Keratinocyte (primary cell): ENCODE data around the gene RALGPS1. TPM values are rescaled to one million over a fixed set of nuclear protein-coding genes. Genes with fewer than 3 reads are reported as not detected.

Experiments
- DNase-seq: peaks from one replicate; pipeline ENCODE4 v3.0.0-alpha.2; 2011; ENCODE audit warnings: low read depth, missing footprints, low spot score
- FAIRE-seq: peaks from 2 replicates; lab custom pipeline; 2011; peaks lifted over from hg19 to GRCh38; lab: Jason Lieb, UNC
- H2AFZ ChIP-seq: 2 replicates; pipeline ENCODE4 v1.6.0; 2012; ENCODE audit warnings: low read length, control low read depth, inconsistent platforms; ENCODE audit not compliant: control insufficient read depth
- H3K27ac ChIP-seq: 2 replicates; pipeline ENCODE4 v1.5.1; 2011; ENCODE audit warnings: low read length; ENCODE audit not compliant: control insufficient read depth, insufficient read depth
- H3K27me3 ChIP-seq: 3 replicates; pipeline ENCODE4 v1.6.0; 2011; ENCODE audit warnings: low read length; ENCODE audit not compliant: control insufficient read depth, insufficient read depth; ENCODE audit errors: extremely low read depth
- H3K36me3 ChIP-seq, 2 experiments: 2 replicates in 1 of 2; 3 replicates in 1 of 2; pipeline ENCODE4 v1.5.1; 2011; ENCODE audit warnings: low read length in 2 of 2, mild to moderate bottlenecking in 1 of 2; ENCODE audit not compliant: control insufficient read depth in 2 of 2, insufficient read depth in 2 of 2; ENCODE audit errors: extremely low read depth in 1 of 2
- H3K4me1 ChIP-seq: 3 replicates; pipeline ENCODE4 v1.5.1; 2011; ENCODE audit warnings: low read length; ENCODE audit not compliant: control insufficient read depth, insufficient read depth; ENCODE audit errors: extremely low read depth
- H3K4me2 ChIP-seq: 3 replicates; pipeline ENCODE4 v1.6.0; 2011; ENCODE audit warnings: low read depth, low read length; ENCODE audit not compliant: control insufficient read depth, insufficient read depth; ENCODE audit errors: extremely low read depth
- H3K4me3 ChIP-seq, 3 experiments: fragments of 200-600 bp in 1 of 3; sonication (generic) in 1 of 3; 2 replicates in 2 of 3; 3 replicates in 1 of 3; pipeline ENCODE4 v1.5.1; 2011 to 2016; ENCODE audit warnings: low read length in 3 of 3, mild to moderate bottlenecking in 3 of 3, control low read depth in 2 of 3, inconsistent platforms in 1 of 3, low read depth in 1 of 3, mixed read lengths in 1 of 3, mixed run types in 1 of 3, moderate library complexity in 1 of 3; ENCODE audit not compliant: control insufficient read depth in 2 of 3, insufficient read depth in 2 of 3; ENCODE audit errors: extremely low read depth in 1 of 3
- H3K79me2 ChIP-seq: 2 replicates; pipeline ENCODE4 v1.6.0; 2012; ENCODE audit warnings: low read length; ENCODE audit not compliant: control insufficient read depth, insufficient read depth
- H3K9ac ChIP-seq: 3 replicates; pipeline ENCODE4 v1.6.0; 2011; ENCODE audit warnings: low read length; ENCODE audit not compliant: control insufficient read depth, insufficient read depth; ENCODE audit errors: extremely low read depth
- H3K9me1 ChIP-seq: 3 replicates; pipeline ENCODE4 v1.6.0; 2011; ENCODE audit warnings: low read length; ENCODE audit not compliant: control insufficient read depth, insufficient read depth; ENCODE audit errors: extremely low read depth
- H3K9me3 ChIP-seq: 2 replicates; pipeline ENCODE4 v1.5.1; 2012; ENCODE audit warnings: low read depth, low read length; ENCODE audit not compliant: control insufficient read depth
- H4K20me1 ChIP-seq: 3 replicates; pipeline ENCODE4 v1.6.0; 2011; ENCODE audit warnings: low read length; ENCODE audit not compliant: control insufficient read depth, insufficient read depth; ENCODE audit errors: extremely low read depth
- EZH2 ChIP-seq: IDR thresholded peaks from one replicate; pipeline ENCODE4 v1.6.1; 2012; ENCODE audit warnings: inconsistent platforms, mild to moderate bottlenecking, low read length, moderate library complexity
- dilution Hi-C: fragments of 300-500 bp; cut with MboI; formaldehyde crosslinking; loops from one replicate; pipeline ENCODE4 v1.7.0; 2020; ENCODE audit warnings: low sequenced_read_pairs; ENCODE audit not compliant: extremely low pct_ligation_motif_present
- polyA plus RNA-seq, 5 experiments: library from polyadenylated mRNA; depleted of rRNA in 3 of 5; stranded (reverse) in 3 of 5; stranded (forward) in 1 of 5; unstranded in 1 of 5; fragments of >200 nt; gene quantifications; 1 replicate in 1 of 5; 2 replicates in 3 of 5; 3 replicates in 1 of 5; pipeline versions ENCODE4 v1.2.1 to v1.2.3, GENCODE V29; 2011 to 2012; ENCODE audit warnings: missing spikeins in 2 of 5, low read depth in 1 of 5, low replicate concordance in 1 of 5
- TF ChIP-seq, protein P1 (sequence below), 3 experiments: IDR thresholded peaks in 1 of 3; conservative IDR thresholded peaks in 1 of 3; optimal IDR thresholded peaks in 1 of 3; 2 replicates in 2 of 3; 3 replicates in 1 of 3; pipeline versions ENCODE3 to v1.5.1; 2011; ENCODE audit warnings: low read length in 3 of 3, mild to moderate bottlenecking in 3 of 3, moderate library complexity in 2 of 3, control low read depth in 1 of 3, inconsistent platforms in 1 of 3; ENCODE audit not compliant: insufficient read depth in 2 of 3; ENCODE audit errors: extremely low read depth in 1 of 3

Gene RALGPS1
- polyA plus RNA-seq, 1 donor (not counting 4 experiments of a cell fraction or from before 2014, with no cell fraction given), result 0.56 TPM

DNA sequence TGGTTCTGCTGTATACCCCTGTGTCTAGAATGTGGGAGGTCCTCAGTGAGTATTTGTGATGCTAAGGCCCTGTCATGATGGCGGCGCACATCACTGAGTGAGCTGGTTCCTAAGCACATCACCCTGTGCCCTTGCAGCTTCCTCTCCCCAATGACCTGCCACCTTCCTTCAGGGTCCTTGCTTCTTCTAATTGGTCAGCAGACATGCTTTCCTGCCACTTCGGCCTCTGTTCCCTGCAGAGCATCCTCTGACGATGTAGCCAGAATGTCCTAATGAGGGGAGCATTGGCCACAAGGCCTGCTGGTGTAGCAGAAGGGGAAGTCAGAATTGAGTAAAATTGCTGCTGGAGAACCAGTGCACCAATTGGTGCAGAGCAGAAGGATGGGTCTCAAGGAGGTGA lies 238.9 kb downstream of the RALGPS1 start:
- FAIRE-seq (no peak), DNase-seq (no peak)
- dilution Hi-C loops, result no loop called here
- Histone ChIP-seq H3K9me1 (no peaks in the 10 kb centered on the region), H3K9ac (no peak overlapping the region), H4K20me1 (no peaks in the 10 kb centered on the region), H3K4me3 (no peak overlapping the region), H2AFZ (no peak overlapping the region), H3K27ac (no peak overlapping the region), H3K4me2 (no peak overlapping the region), H3K27me3 (peaks cover 2% of the 10 kb centered on the region), H3K9me3 (no peaks in the 10 kb centered on the region), H3K79me2 (no peaks in the 10 kb centered on the region), H3K36me3 (no peaks in the 10 kb centered on the region), H3K4me1 (no peaks in the 10 kb centered on the region)
- no peak for TF ChIP-seq EZH2
- TF ChIP-seq, protein P1, sequence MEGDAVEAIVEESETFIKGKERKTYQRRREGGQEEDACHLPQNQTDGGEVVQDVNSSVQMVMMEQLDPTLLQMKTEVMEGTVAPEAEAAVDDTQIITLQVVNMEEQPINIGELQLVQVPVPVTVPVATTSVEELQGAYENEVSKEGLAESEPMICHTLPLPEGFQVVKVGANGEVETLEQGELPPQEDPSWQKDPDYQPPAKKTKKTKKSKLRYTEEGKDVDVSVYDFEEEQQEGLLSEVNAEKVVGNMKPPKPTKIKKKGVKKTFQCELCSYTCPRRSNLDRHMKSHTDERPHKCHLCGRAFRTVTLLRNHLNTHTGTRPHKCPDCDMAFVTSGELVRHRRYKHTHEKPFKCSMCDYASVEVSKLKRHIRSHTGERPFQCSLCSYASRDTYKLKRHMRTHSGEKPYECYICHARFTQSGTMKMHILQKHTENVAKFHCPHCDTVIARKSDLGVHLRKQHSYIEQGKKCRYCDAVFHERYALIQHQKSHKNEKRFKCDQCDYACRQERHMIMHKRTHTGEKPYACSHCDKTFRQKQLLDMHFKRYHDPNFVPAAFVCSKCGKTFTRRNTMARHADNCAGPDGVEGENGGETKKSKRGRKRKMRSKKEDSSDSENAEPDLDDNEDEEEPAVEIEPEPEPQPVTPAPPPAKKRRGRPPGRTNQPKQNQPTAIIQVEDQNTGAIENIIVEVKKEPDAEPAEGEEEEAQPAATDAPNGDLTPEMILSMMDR (optimal IDR thresholded peaks at IDR 0.05 in 1 of 3, IDR thresholded peaks at IDR 0.05 in 1 of 3, conservative IDR thresholded peaks at IDR 0.05 in 1 of 3; ENCODE audit: extremely low read depth in 1 of 3, insufficient read depth in 2 of 3, low read length in 3 of 3), result no peak

DNA sequence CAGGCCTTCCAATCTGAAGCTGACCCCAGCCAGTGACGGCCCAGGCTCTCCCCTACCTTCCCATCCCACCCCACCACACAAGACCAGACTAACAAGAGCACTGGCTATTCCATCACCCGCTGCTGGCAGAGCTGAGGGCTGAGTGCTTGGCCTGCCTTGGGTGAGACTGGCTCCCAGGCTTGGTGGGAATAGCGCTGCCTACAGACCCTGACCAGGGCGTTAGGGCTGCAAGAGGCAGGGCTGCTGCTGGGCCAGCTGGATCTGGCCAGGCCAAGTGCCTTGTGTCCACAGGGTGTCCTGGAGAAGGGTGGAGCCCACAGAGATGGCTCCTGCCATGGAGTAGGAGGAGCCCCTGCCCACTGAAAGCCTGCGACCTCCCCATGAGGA lies 239.4 kb downstream of the RALGPS1 start:
- H3K27ac ChIP-seq, result no peak overlapping the region
- H3K4me2 ChIP-seq, result no peak overlapping the region
- H3K4me1 ChIP-seq, result no peaks in the 10 kb centered on the region
- H3K36me3 ChIP-seq, result no peaks in the 10 kb centered on the region
- no peaks in the 10 kb centered on the region for H4K20me1 ChIP-seq
- H3K79me2 ChIP-seq, result no peaks in the 10 kb centered on the region
- no peak overlapping the region for H2AFZ ChIP-seq
- no peaks in the 10 kb centered on the region for H3K9me3 ChIP-seq
- peaks cover 2% of the 10 kb centered on the region for H3K27me3 ChIP-seq
- no peak for DNase-seq
- no peak overlapping the region for H3K4me3 ChIP-seq
- dilution Hi-C loops, result no loop called here
- H3K9me1 ChIP-seq, result no peaks in the 10 kb centered on the region
- FAIRE-seq, result no peak
- TF ChIP-seq EZH2, result no peak
- TF ChIP-seq, protein P1 (optimal IDR thresholded peaks at IDR 0.05 in 1 of 3, IDR thresholded peaks at IDR 0.05 in 1 of 3, conservative IDR thresholded peaks at IDR 0.05 in 1 of 3; ENCODE audit: extremely low read depth in 1 of 3, insufficient read depth in 2 of 3, low read length in 3 of 3), result no peak
- H3K9ac ChIP-seq, result no peak overlapping the region
